Measurements from ENCODE around the gene IMMT.
A peak's percentile ranks its signal among the peaks of the same experiment; 100 is the strongest.

The IMMT gene

DNA sequence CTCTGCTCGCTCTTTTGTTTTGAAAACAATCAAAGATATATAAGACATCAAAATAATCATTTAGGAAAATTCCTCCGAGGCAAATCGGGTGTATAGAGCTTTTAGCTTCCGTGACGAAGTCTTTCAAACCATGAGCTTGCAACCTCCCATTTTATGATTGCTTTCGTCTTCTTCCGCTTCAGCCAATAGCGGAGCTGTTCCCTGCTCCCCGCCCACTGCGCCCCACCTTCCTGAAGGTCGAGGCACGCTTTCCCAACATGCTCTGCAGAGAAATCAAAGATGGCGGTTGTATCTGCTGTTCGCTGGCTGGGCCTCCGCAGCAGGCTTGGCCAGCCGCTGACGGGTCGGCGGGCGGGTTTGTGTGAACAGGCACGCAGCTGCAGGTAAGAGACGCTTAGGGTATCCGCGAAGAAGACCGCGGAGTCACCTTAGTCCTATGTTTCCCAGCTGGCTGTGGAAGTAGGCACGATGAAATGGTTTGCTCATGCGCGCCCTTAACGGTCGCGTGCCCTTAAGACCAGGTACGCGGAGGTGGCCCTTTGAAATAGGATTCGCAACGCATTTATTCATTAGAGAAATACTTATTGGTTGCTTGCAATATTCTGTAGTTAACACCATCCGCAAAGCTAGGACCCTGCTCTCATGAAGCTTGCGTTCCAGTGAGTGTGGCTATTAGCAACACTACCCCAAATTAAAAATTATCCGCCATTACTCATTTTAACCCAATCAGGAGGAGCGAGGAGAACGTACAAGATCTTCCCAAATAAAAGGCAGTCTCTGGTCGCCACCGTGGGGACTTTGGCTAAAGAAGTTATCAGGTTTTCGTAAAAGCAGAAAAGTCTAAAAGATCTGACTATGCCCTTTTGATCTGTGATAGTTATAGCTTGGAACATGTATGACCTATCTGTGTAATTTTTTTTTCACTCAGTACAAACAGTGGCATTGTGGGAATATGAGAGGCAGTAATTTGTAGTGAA is 89.0 kb downstream of the IMMT start, which contains the start of gene PTCD3:
Gene PTCD3 (plus strand): TSS at position 267 of the 977 bp plus-strand sequence. CDS start 13 bp downstream, at position 280.
- Histone ChIP-seq H3K4me3 (ENCODE audit: insufficient read depth in 1 of 2, low read depth in 1 of 2, low read length in 2 of 2) (peak within 1 kb of the TSS; percentile 93 to 94), H3K36me3 (ENCODE audit: control insufficient read depth in 1 of 2, insufficient read depth in 2 of 2, low read depth in 1 of 2, low read length in 2 of 2) (peaks cover 3 to 51% of the 10 kb centered on the region in 2 experiments), H4K8ac (ENCODE audit: low read length) (peak within 1 kb of the TSS; percentile 92), H3K18ac (ENCODE audit: low read depth in 1 of 2, low read length in 2 of 2) (peak within 1 kb of the TSS; percentile 44 to 97), H3K4ac (ENCODE audit: low read depth in 1 of 2, low read length in 2 of 2) (peak within 1 kb of the TSS in 1 of 2 experiments; percentile 83), H3K27ac (ENCODE audit: low read length, poor library complexity, severe bottlenecking) (peak within 1 kb of the TSS; percentile 61), H3K4me2 (ENCODE audit: low read length, poor library complexity, severe bottlenecking) (peak within 1 kb of the TSS; percentile 89), H2BK120ac (ENCODE audit: low read depth, low read length) (no peak within 1 kb of the TSS), H3K9me3 (ENCODE audit: control insufficient read depth, low read length) (no peaks in the 10 kb centered on the region), H2AK5ac (ENCODE audit: low read length, severe bottlenecking) (peak within 1 kb of the TSS; percentile 19), H3K79me1 (replicated peaks; ENCODE audit: low read length, poor library complexity, severe bottlenecking) (peaks cover 9% of the 10 kb centered on the region), H2BK15ac (ENCODE audit: low read depth, poor library complexity, severe bottlenecking) (no peak within 1 kb of the TSS), H2AFZ (ENCODE audit: low read depth, low read length) (peak within 1 kb of the TSS; percentile 60), H2BK12ac (ENCODE audit: low read length in 2 of 2) (no peak within 1 kb of the TSS), H2BK5ac (ENCODE audit: low read depth, low read length, poor library complexity, severe bottlenecking) (no peak within 1 kb of the TSS), H3K4me1 (ENCODE audit: control insufficient read depth, insufficient read depth, low read depth, low read length) (peaks cover 4% of the 10 kb centered on the region), H3K9ac (ENCODE audit: low read length) (peak within 1 kb of the TSS; percentile 97), H3K27me3 (ENCODE audit: control insufficient read depth in 1 of 2, insufficient read depth in 1 of 2, low read length in 2 of 2) (no peaks in the 10 kb centered on the region), H3K23ac (ENCODE audit: low read length in 2 of 2) (no peak within 1 kb of the TSS), H3K14ac (ENCODE audit: low read length in 2 of 2) (peak within 1 kb of the TSS in 1 of 2 experiments; percentile 29), H4K91ac (ENCODE audit: low read length) (peak within 1 kb of the TSS; percentile 92)
- DNase-seq: peak; percentile 98
- under 1% methylated on average over 42 of the region's 44 CpGs for WGBS

DNA sequence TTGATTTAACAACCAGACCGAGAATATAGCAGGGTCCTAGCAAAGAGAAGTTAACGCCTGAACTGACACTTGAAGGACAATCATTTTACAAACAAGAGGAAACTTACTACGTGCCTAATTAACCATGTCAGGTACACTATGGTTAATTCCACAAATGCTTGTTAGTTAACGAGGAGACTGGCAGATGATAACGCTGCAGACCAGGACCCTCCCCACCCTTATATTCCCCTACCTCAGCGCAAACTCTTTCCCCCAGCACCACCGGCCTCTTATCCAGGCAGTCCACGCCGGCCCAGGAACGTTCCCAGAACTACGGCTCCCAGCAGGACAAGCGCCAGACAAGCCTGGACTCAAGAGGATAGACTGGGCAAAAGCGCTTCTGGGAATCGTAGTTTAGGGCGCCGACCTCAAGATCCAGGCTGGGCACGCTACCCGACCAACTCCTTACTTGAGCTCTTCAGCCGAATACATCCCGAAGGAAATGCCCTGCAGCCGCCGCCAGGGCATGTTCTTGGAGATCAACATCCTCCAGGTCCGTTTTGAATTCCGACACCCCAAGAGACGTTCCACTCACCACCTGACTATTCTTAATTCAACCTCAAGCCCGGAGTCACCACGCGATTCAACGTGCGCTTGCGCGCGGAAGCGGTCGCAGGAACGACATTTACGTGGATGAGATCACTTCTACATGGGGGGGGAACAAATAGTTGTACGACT is 89.9 kb downstream of the IMMT start, which contains the start of gene POLR1A:
Gene POLR1A (minus strand): TSS at position 635 of the 717 bp plus-strand sequence. CDS start 110 bp downstream, at position 525.
- peak within 1 kb of the TSS; percentile 97 for H3K9ac ChIP-seq (ENCODE audit: low read length)
- peak within 1 kb of the TSS; percentile 19 for H2AK5ac ChIP-seq (ENCODE audit: low read length, severe bottlenecking)
- H3K23ac ChIP-seq (ENCODE audit: low read length in 2 of 2): no peak within 1 kb of the TSS
- H2AFZ ChIP-seq (ENCODE audit: low read depth, low read length): peak within 1 kb of the TSS; percentile 60
- DNase-seq: peak; percentile 97
- H3K36me3 ChIP-seq (ENCODE audit: control insufficient read depth in 1 of 2, insufficient read depth in 2 of 2, low read depth in 1 of 2, low read length in 2 of 2): peaks cover 2 to 50% of the 10 kb centered on the region in 2 experiments
- peak within 1 kb of the TSS; percentile 61 for H3K27ac ChIP-seq (ENCODE audit: low read length, poor library complexity, severe bottlenecking)
- no peaks in the 10 kb centered on the region for H3K9me3 ChIP-seq (ENCODE audit: control insufficient read depth, low read length)
- peak within 1 kb of the TSS; percentile 92 for H4K91ac ChIP-seq (ENCODE audit: low read length)
- no peak within 1 kb of the TSS for H2BK120ac ChIP-seq (ENCODE audit: low read depth, low read length)
- H3K4me2 ChIP-seq (ENCODE audit: low read length, poor library complexity, severe bottlenecking): peak within 1 kb of the TSS; percentile 89
- H3K18ac ChIP-seq (ENCODE audit: low read depth in 1 of 2, low read length in 2 of 2): peak within 1 kb of the TSS; percentile 44 to 97
- H2BK5ac ChIP-seq (ENCODE audit: low read depth, low read length, poor library complexity, severe bottlenecking): no peak within 1 kb of the TSS
- peaks cover 10% of the 10 kb centered on the region for H3K79me1 ChIP-seq (replicated peaks; ENCODE audit: low read length, poor library complexity, severe bottlenecking)
- WGBS: 0% methylated on average over 35 of the region's 38 CpGs
- no peak within 1 kb of the TSS for H2BK15ac ChIP-seq (ENCODE audit: low read depth, poor library complexity, severe bottlenecking)
- H2BK12ac ChIP-seq (ENCODE audit: low read length in 2 of 2): no peak within 1 kb of the TSS
- H3K14ac ChIP-seq (ENCODE audit: low read length in 2 of 2): peak within 1 kb of the TSS in 1 of 2 experiments; percentile 29
- H3K4me3 ChIP-seq (ENCODE audit: insufficient read depth in 1 of 2, low read depth in 1 of 2, low read length in 2 of 2): peak within 1 kb of the TSS; percentile 93 to 94
- H3K4me1 ChIP-seq (ENCODE audit: control insufficient read depth, insufficient read depth, low read depth, low read length): peaks cover 4% of the 10 kb centered on the region
- H4K8ac ChIP-seq (ENCODE audit: low read length): peak within 1 kb of the TSS; percentile 92
- peak within 1 kb of the TSS in 1 of 2 experiments; percentile 83 for H3K4ac ChIP-seq (ENCODE audit: low read depth in 1 of 2, low read length in 2 of 2)
- H3K27me3 ChIP-seq (ENCODE audit: control insufficient read depth in 1 of 2, insufficient read depth in 1 of 2, low read length in 2 of 2): no peaks in the 10 kb centered on the region

DNA sequence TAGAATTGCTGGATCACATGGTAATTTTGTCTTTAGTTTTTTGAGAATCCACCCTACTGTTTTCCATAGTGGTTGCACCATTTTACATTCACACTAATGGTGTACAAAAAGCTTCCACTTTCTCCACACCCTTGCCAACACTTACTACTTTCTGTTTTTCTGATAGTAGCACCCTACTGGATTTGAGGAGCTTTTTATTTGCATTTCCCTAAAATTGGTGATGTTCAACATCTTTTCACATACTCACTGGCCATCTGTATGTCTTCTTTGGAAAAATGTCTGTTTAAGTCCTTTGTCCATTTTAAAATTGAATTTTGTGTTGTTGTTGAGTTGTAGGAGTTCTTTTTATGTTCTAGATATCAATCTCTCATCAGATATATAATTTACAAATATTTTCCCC is 93.1 kb downstream of the IMMT start:
- H3K14ac ChIP-seq (ENCODE audit: low read length in 2 of 2): no peak overlapping the region
- H3K27ac ChIP-seq (ENCODE audit: low read length, poor library complexity, severe bottlenecking): no peak overlapping the region
- H4K91ac ChIP-seq (ENCODE audit: low read length): no peak overlapping the region
- H2BK12ac ChIP-seq (ENCODE audit: low read length in 2 of 2): no peak overlapping the region
- peaks cover 6% of the 10 kb centered on the region for H3K4me1 ChIP-seq (ENCODE audit: control insufficient read depth, insufficient read depth, low read depth, low read length)
- H3K27me3 ChIP-seq (ENCODE audit: control insufficient read depth in 1 of 2, insufficient read depth in 1 of 2, low read length in 2 of 2): no peaks in the 10 kb centered on the region
- H3K18ac ChIP-seq (ENCODE audit: low read depth in 1 of 2, low read length in 2 of 2): no peak overlapping the region
- H3K79me1 ChIP-seq (replicated peaks; ENCODE audit: low read length, poor library complexity, severe bottlenecking): peaks cover 19% of the 10 kb centered on the region
- H3K9me3 ChIP-seq (ENCODE audit: control insufficient read depth, low read length): no peaks in the 10 kb centered on the region
- H2BK5ac ChIP-seq (ENCODE audit: low read depth, low read length, poor library complexity, severe bottlenecking): no peak overlapping the region
- no peak overlapping the region for H2AFZ ChIP-seq (ENCODE audit: low read depth, low read length)
- H3K4me3 ChIP-seq (ENCODE audit: insufficient read depth in 1 of 2, low read depth in 1 of 2, low read length in 2 of 2): no peak overlapping the region
- no peak for DNase-seq
- no peak overlapping the region for H2AK5ac ChIP-seq (ENCODE audit: low read length, severe bottlenecking)
- H4K8ac ChIP-seq (ENCODE audit: low read length): no peak overlapping the region
- H3K4ac ChIP-seq (ENCODE audit: low read depth in 1 of 2, low read length in 2 of 2): no peak overlapping the region
- peaks cover 7 to 60% of the 10 kb centered on the region in 2 experiments for H3K36me3 ChIP-seq (ENCODE audit: control insufficient read depth in 1 of 2, insufficient read depth in 2 of 2, low read depth in 1 of 2, low read length in 2 of 2)
- H3K9ac ChIP-seq (ENCODE audit: low read length): no peak overlapping the region
- no peak overlapping the region for H3K23ac ChIP-seq (ENCODE audit: low read length in 2 of 2)
- no peak overlapping the region for H3K4me2 ChIP-seq (ENCODE audit: low read length, poor library complexity, severe bottlenecking)
- H2BK120ac ChIP-seq (ENCODE audit: low read depth, low read length): no peak overlapping the region
- no peak overlapping the region for H2BK15ac ChIP-seq (ENCODE audit: low read depth, poor library complexity, severe bottlenecking)
